Measurements from ENCODE around the gene COPRS. TPM values are rescaled to one million over a fixed set of nuclear protein-coding genes. Genes with fewer than 3 reads are reported as not detected.

The COPRS gene
- total RNA-seq, 1 experiment from 2014 or later: 52.4 TPM

DNA sequence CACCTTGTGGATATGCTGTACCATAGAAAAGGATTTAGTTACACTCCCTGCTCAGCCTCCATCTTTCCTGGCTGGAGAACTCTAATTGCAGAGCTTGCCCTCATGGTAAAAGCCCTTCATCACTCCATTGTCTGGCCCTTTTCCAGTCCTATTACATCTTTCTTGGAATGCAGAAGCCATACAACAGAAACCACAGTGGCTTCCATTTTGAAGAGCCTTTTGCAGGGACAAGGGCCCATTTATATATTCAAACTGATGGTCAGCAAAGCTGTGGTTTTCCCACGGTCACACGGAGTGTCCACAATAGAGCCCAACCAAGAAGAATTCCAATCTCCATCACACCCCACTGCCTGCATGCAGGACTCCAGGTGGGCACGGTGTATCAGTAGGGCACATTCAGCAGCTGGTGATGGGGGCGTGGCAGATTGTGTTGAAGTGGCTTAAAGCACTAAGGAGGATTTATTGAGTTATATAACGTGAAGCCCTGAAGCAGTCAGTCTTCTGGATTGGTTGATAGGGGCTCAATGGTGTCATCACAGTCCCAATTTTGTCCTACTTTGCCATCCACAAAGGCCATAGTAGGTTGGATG is 20.3 kb downstream of the COPRS start:
- H3K9me2 ChIP-seq (ENCODE audit: insufficient read depth): no peaks in the 10 kb centered on the region
- DNase-seq (ENCODE audit: low read depth, low spot score) (no peak), ATAC-seq (no peak)
- no peaks in the 10 kb centered on the region for H3K9me3 ChIP-seq (ENCODE audit: control insufficient read depth in 1 of 2, insufficient read depth in 1 of 2, low read depth in 1 of 2, low read length in 2 of 2)
- H3K27ac ChIP-seq (ENCODE audit: low read depth, low read length): no peak overlapping the region
- H3K4me2 ChIP-seq (ENCODE audit: low read length): no peak overlapping the region
- intact Hi-C loops (cut with micrococcal nuclease): no loop called here
- H3K27me3 ChIP-seq (ENCODE audit: insufficient read depth, low read length): no peaks in the 10 kb centered on the region
- RAD21 ChIA-PET (ENCODE audit: low non-redundant PET in 1 of 2, low total read pairs in 2 of 2, uncharacterized antibody in 2 of 2, unreplicated experiment in 2 of 2): no interaction called here
- no peak overlapping the region for H2AFZ ChIP-seq (ENCODE audit: low read depth, low read length, poor library complexity, severe bottlenecking)
- H3K9ac ChIP-seq (ENCODE audit: low read length): no peak overlapping the region
- CTCF ChIA-PET: no interaction called here
- POLR2A ChIA-PET: no interaction called here
- peaks cover 0 to 4% of the 10 kb centered on the region in 2 experiments; a peak in 1 of 4 replicates for H3K4me1 ChIP-seq (ENCODE audit: control insufficient read depth in 1 of 2, insufficient read depth in 2 of 2, low read length in 2 of 2)
- BruUV-seq (replicated peaks): no TSS peak
- no peaks in the 10 kb centered on the region for H3K79me2 ChIP-seq (ENCODE audit: insufficient read depth, low read length)
- H4K20me1 ChIP-seq (ENCODE audit: insufficient read depth): no peaks in the 10 kb centered on the region
- H3K36me3 ChIP-seq (ENCODE audit: control insufficient read depth in 1 of 2, insufficient read depth in 2 of 2, low read length in 2 of 2): no peaks in the 10 kb centered on the region
- H3K4me3 ChIP-seq (replicated peaks in 1 of 2; ENCODE audit: low read depth in 1 of 2, low read length in 2 of 2): no peak overlapping the region
- TF ChIP-seq SP1 (IDR thresholded peaks at IDR 0.05; ENCODE audit: low read depth): no peak
- TF ChIP-seq CEBPB (IDR thresholded peaks at IDR 0.05; ENCODE audit: low read depth): no peak
- no peak for TF ChIP-seq ZFX (IDR thresholded peaks at IDR 0.05)
- TF ChIP-seq RAD21 (IDR thresholded peaks at IDR 0.05; ENCODE audit: low read depth): no peak
- TF ChIP-seq SRF (IDR thresholded peaks at IDR 0.05; ENCODE audit: low read depth): no peak
- no peak for TF ChIP-seq EZH2 (IDR thresholded peaks at IDR 0.05)
- TF ChIP-seq POLR2AphosphoS5 (IDR thresholded peaks at IDR 0.05; ENCODE audit: low read depth, low read length): no peak
- TF ChIP-seq, protein P1, sequence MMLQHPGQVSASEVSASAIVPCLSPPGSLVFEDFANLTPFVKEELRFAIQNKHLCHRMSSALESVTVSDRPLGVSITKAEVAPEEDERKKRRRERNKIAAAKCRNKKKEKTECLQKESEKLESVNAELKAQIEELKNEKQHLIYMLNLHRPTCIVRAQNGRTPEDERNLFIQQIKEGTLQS (IDR thresholded peaks at IDR 0.05): no peak
- no peak for TF ChIP-seq ELF1 (IDR thresholded peaks at IDR 0.05; ENCODE audit: borderline replicate concordance, low read depth)
- no peak for TF ChIP-seq ZNF274 (IDR thresholded peaks at IDR 0.05; ENCODE audit: low read depth, low read length)

DNA sequence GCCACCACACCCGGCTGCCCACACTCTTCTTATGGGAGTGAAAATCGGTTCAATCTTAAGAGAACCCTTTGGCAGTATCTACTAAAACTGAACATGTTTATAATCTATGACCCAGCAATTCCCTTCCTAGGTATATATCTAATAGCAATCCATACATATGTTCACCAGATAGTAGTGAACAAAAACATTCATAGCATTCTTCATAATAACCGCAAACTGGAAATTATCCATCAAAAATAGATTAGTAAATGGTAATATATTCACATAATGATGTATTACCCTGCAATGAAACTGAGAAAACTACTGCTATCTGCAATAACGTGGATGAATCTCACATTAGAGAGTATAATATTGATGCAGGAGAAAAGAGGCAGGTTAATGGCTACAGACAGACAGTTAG is 23.1 kb downstream of the COPRS start:
- no peak for DNase-seq (ENCODE audit: low read depth, low spot score)
- Histone ChIP-seq H2AFZ (ENCODE audit: low read depth, low read length, poor library complexity, severe bottlenecking) (no peak overlapping the region), H3K4me1 (ENCODE audit: control insufficient read depth in 1 of 2, insufficient read depth in 2 of 2, low read length in 2 of 2) (no peaks in the 10 kb centered on the region), H3K27ac (ENCODE audit: low read depth, low read length) (no peak overlapping the region), H3K4me3 (replicated peaks in 1 of 2; ENCODE audit: low read depth in 1 of 2, low read length in 2 of 2) (no peak overlapping the region), H3K9me2 (ENCODE audit: insufficient read depth) (no peaks in the 10 kb centered on the region), H3K9me3 (ENCODE audit: control insufficient read depth in 1 of 2, insufficient read depth in 1 of 2, low read depth in 1 of 2, low read length in 2 of 2) (no peaks in the 10 kb centered on the region), H3K27me3 (ENCODE audit: insufficient read depth, low read length) (no peaks in the 10 kb centered on the region), H3K79me2 (ENCODE audit: insufficient read depth, low read length) (no peaks in the 10 kb centered on the region), H4K20me1 (ENCODE audit: insufficient read depth) (no peaks in the 10 kb centered on the region), H3K9ac (ENCODE audit: low read length) (no peak overlapping the region), H3K36me3 (ENCODE audit: control insufficient read depth in 1 of 2, insufficient read depth in 2 of 2, low read length in 2 of 2) (no peaks in the 10 kb centered on the region), H3K4me2 (ENCODE audit: low read length) (no peak overlapping the region)
- BruUV-seq (replicated peaks): no TSS peak
- ChIA-PET POLR2A (no interaction called here), RAD21 (ENCODE audit: low non-redundant PET in 1 of 2, low total read pairs in 2 of 2, uncharacterized antibody in 2 of 2, unreplicated experiment in 2 of 2) (no interaction called here), CTCF (no interaction called here)
- intact Hi-C loops (cut with micrococcal nuclease): no loop called here
- no peak for ATAC-seq
- TF ChIP-seq SIN3A (IDR thresholded peaks at IDR 0.05; ENCODE audit: low read depth) (no peak), EZH2 (IDR thresholded peaks at IDR 0.05) (no peak), SRF (IDR thresholded peaks at IDR 0.05; ENCODE audit: low read depth) (no peak), EGR1 (IDR thresholded peaks at IDR 0.05; ENCODE audit: low read depth) (no peak), YY1 (IDR thresholded peaks at IDR 0.05; ENCODE audit: extremely low read depth, insufficient replicate concordance, low read depth, low read length) (no peak), EZH2phosphoT487 (IDR thresholded peaks at IDR 0.05; ENCODE audit: borderline replicate concordance) (no peak), POLR2AphosphoS5 (IDR thresholded peaks at IDR 0.05; ENCODE audit: low read depth, low read length) (no peak), TCF7L2 (IDR thresholded peaks at IDR 0.05; ENCODE audit: borderline replicate concordance, extremely low read depth, insufficient read depth, insufficient read length) (no peak), CBX3 (IDR thresholded peaks at IDR 0.05; ENCODE audit: low read depth) (no peak), SP1 (IDR thresholded peaks at IDR 0.05; ENCODE audit: low read depth) (no peak), RAD21 (IDR thresholded peaks at IDR 0.05; ENCODE audit: low read depth) (no peak), ELF1 (IDR thresholded peaks at IDR 0.05; ENCODE audit: borderline replicate concordance, low read depth) (no peak)
- TF ChIP-seq, protein P1 (IDR thresholded peaks at IDR 0.05): no peak
- TF ChIP-seq, protein P2, sequence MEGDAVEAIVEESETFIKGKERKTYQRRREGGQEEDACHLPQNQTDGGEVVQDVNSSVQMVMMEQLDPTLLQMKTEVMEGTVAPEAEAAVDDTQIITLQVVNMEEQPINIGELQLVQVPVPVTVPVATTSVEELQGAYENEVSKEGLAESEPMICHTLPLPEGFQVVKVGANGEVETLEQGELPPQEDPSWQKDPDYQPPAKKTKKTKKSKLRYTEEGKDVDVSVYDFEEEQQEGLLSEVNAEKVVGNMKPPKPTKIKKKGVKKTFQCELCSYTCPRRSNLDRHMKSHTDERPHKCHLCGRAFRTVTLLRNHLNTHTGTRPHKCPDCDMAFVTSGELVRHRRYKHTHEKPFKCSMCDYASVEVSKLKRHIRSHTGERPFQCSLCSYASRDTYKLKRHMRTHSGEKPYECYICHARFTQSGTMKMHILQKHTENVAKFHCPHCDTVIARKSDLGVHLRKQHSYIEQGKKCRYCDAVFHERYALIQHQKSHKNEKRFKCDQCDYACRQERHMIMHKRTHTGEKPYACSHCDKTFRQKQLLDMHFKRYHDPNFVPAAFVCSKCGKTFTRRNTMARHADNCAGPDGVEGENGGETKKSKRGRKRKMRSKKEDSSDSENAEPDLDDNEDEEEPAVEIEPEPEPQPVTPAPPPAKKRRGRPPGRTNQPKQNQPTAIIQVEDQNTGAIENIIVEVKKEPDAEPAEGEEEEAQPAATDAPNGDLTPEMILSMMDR (IDR thresholded peaks at IDR 0.05 in 2 of 3, conservative IDR thresholded peaks at IDR 0.05 in 1 of 3; ENCODE audit: borderline replicate concordance in 1 of 3, insufficient read depth in 1 of 3, low read depth in 2 of 3, low read length in 2 of 3): no peak
